ENCODE results near the gene IGF1R.

Gene IGF1R

DNA sequence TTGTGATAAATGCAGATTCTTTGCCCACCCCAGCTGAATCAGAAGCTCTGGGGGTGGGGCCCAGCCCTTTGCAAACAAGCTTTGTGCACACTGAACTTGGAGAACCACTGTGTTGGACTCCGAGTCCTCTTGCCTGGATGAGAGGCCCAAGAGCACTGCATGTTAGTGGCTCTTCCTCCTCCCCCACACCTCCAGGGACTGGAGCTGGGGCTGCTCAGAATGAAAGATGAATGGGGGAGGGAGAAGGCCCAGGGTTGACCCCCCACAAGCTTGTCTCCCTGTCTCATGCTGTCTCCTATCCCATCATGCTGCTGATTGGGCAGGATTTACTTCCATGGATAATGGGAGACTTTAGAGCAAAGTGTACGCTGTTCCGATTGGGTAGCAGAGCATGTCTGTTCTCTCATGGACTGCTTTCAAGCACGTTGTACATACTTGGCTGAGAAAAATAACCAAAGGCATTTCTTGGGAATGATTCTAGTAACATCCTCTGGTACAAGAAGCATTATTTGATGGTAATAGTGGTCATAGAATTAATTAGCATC is 259.7 kb downstream of the IGF1R start:
- Histone ChIP-seq H3K9me3 (ENCODE audit: control insufficient read depth, low read length) (no peaks in the 10 kb centered on the region), H3K27me3 (replicated peaks; ENCODE audit: control insufficient read depth, insufficient read depth, low read length, poor library complexity, severe bottlenecking) (no peaks in the 10 kb centered on the region), H3K36me3 (ENCODE audit: control insufficient read depth, insufficient read depth, low read length) (no peaks in the 10 kb centered on the region), H3K4me3 (ENCODE audit: insufficient read depth, low read depth, low read length, poor library complexity, severe bottlenecking) (no peak overlapping the region), H3K27ac (ENCODE audit: insufficient read depth, low read length, poor library complexity, severe bottlenecking) (no peak overlapping the region), H3K4me1 (ENCODE audit: control insufficient read depth, insufficient read depth, low read length, poor library complexity, severe bottlenecking) (no peaks in the 10 kb centered on the region)
- DNase-seq, result no peak

GRCh38 chr15:98909968-98910885 is 261.9 kb downstream of the IGF1R start:
- Histone ChIP-seq H3K36me3 (ENCODE audit: control insufficient read depth, insufficient read depth, low read length) (peaks cover 4% of the 10 kb centered on the region), H3K4me3 (ENCODE audit: insufficient read depth, low read depth, low read length, poor library complexity, severe bottlenecking) (no peak overlapping the region), H3K27ac (ENCODE audit: insufficient read depth, low read length, poor library complexity, severe bottlenecking) (no peak overlapping the region), H3K4me1 (ENCODE audit: control insufficient read depth, insufficient read depth, low read length, poor library complexity, severe bottlenecking) (no peaks in the 10 kb centered on the region), H3K27me3 (replicated peaks; ENCODE audit: control insufficient read depth, insufficient read depth, low read length, poor library complexity, severe bottlenecking) (no peaks in the 10 kb centered on the region), H3K9me3 (ENCODE audit: control insufficient read depth, low read length) (no peaks in the 10 kb centered on the region)
- no peak for DNase-seq

GRCh38 chr15:98914626-98915025 is 266.3 kb downstream of the IGF1R start:
- Histone ChIP-seq H3K36me3 (ENCODE audit: control insufficient read depth, insufficient read depth, low read length) (peaks cover 4% of the 10 kb centered on the region), H3K27ac (ENCODE audit: insufficient read depth, low read length, poor library complexity, severe bottlenecking) (no peak overlapping the region), H3K9me3 (ENCODE audit: control insufficient read depth, low read length) (no peaks in the 10 kb centered on the region), H3K27me3 (replicated peaks; ENCODE audit: control insufficient read depth, insufficient read depth, low read length, poor library complexity, severe bottlenecking) (no peaks in the 10 kb centered on the region), H3K4me1 (ENCODE audit: control insufficient read depth, insufficient read depth, low read length, poor library complexity, severe bottlenecking) (no peaks in the 10 kb centered on the region), H3K4me3 (ENCODE audit: insufficient read depth, low read depth, low read length, poor library complexity, severe bottlenecking) (no peak overlapping the region)
- no peak for DNase-seq

- H3K27ac ChIP-seq (ENCODE audit: insufficient read depth, low read length, poor library complexity, severe bottlenecking), result no peak overlapping the region
- H3K36me3 ChIP-seq (ENCODE audit: control insufficient read depth, insufficient read depth, low read length), result peaks cover 4% of the 10 kb centered on the region
- H3K4me1 ChIP-seq (ENCODE audit: control insufficient read depth, insufficient read depth, low read length, poor library complexity, severe bottlenecking), result no peaks in the 10 kb centered on the region
- H3K9me3 ChIP-seq (ENCODE audit: control insufficient read depth, low read length), result no peaks in the 10 kb centered on the region
- no peak for DNase-seq
- H3K4me3 ChIP-seq (ENCODE audit: insufficient read depth, low read depth, low read length, poor library complexity, severe bottlenecking), result no peak overlapping the region
- H3K27me3 ChIP-seq (replicated peaks; ENCODE audit: control insufficient read depth, insufficient read depth, low read length, poor library complexity, severe bottlenecking), result no peaks in the 10 kb centered on the region
These were observed 268.5 kb downstream of the IGF1R start for GRCh38 chr15:98916826-98917225.

GRCh38 chr15:98917417-98917816 is 269.1 kb downstream of the IGF1R start:
- H3K27me3 ChIP-seq (replicated peaks; ENCODE audit: control insufficient read depth, insufficient read depth, low read length, poor library complexity, severe bottlenecking), result no peaks in the 10 kb centered on the region
- H3K36me3 ChIP-seq (ENCODE audit: control insufficient read depth, insufficient read depth, low read length), result peaks cover 9% of the 10 kb centered on the region
- no peak overlapping the region for H3K27ac ChIP-seq (ENCODE audit: insufficient read depth, low read length, poor library complexity, severe bottlenecking)
- no peaks in the 10 kb centered on the region for H3K9me3 ChIP-seq (ENCODE audit: control insufficient read depth, low read length)
- H3K4me1 ChIP-seq (ENCODE audit: control insufficient read depth, insufficient read depth, low read length, poor library complexity, severe bottlenecking), result no peaks in the 10 kb centered on the region
- no peak for DNase-seq
- H3K4me3 ChIP-seq (ENCODE audit: insufficient read depth, low read depth, low read length, poor library complexity, severe bottlenecking), result no peak overlapping the region

DNA sequence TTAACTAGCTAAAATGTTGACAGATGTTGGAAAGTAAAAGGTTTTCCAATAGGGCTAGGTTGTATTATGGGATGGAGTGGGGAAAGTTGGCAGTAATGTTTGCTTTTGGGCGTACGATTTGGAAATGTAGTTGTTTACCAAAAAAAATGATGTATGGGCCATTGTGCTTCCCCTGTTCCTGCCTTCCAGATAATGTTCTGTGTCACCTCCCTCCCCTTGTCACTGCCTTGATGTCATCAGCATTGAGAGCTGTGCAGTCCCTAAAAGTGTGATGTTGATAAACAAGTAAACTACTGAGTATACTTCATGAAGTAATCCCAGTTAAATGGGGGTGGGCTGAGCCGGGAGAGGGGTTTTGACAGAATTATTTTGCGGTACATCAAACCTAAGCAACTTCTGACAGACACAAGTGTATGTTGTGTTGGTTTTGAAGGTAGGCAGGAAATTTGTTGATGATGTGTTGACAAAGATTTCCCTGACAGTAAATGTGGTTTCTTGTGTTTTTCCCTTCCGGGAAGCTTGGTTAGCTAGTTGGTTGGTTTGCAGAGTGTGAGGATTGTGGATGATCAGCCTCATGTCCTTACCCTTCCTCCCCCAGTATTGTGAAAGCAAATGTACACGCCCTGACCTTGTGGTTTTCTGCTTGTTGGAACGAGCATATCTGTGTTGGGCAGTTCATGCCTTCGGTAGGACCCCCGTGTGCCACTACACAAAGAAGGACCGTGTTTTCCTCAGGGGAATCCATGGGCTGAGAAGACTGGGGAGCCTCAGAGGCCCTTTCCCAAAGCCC is 271.9 kb downstream of the IGF1R start:
- Histone ChIP-seq H3K9me3 (ENCODE audit: control insufficient read depth, low read length) (no peaks in the 10 kb centered on the region), H3K27me3 (replicated peaks; ENCODE audit: control insufficient read depth, insufficient read depth, low read length, poor library complexity, severe bottlenecking) (no peaks in the 10 kb centered on the region), H3K36me3 (ENCODE audit: control insufficient read depth, insufficient read depth, low read length) (peaks cover 24% of the 10 kb centered on the region), H3K4me1 (ENCODE audit: control insufficient read depth, insufficient read depth, low read length, poor library complexity, severe bottlenecking) (no peaks in the 10 kb centered on the region), H3K4me3 (ENCODE audit: insufficient read depth, low read depth, low read length, poor library complexity, severe bottlenecking) (no peak overlapping the region), H3K27ac (ENCODE audit: insufficient read depth, low read length, poor library complexity, severe bottlenecking) (no peak overlapping the region)
- DNase-seq, result no peak

GRCh38 chr15:98923171-98923570 is 274.8 kb downstream of the IGF1R start:
- no peak for DNase-seq
- Histone ChIP-seq H3K4me1 (ENCODE audit: control insufficient read depth, insufficient read depth, low read length, poor library complexity, severe bottlenecking) (no peaks in the 10 kb centered on the region), H3K4me3 (ENCODE audit: insufficient read depth, low read depth, low read length, poor library complexity, severe bottlenecking) (no peak overlapping the region), H3K27me3 (replicated peaks; ENCODE audit: control insufficient read depth, insufficient read depth, low read length, poor library complexity, severe bottlenecking) (no peaks in the 10 kb centered on the region), H3K9me3 (ENCODE audit: control insufficient read depth, low read length) (no peaks in the 10 kb centered on the region), H3K36me3 (ENCODE audit: control insufficient read depth, insufficient read depth, low read length) (peaks cover 25% of the 10 kb centered on the region), H3K27ac (ENCODE audit: insufficient read depth, low read length, poor library complexity, severe bottlenecking) (no peak overlapping the region)

DNA sequence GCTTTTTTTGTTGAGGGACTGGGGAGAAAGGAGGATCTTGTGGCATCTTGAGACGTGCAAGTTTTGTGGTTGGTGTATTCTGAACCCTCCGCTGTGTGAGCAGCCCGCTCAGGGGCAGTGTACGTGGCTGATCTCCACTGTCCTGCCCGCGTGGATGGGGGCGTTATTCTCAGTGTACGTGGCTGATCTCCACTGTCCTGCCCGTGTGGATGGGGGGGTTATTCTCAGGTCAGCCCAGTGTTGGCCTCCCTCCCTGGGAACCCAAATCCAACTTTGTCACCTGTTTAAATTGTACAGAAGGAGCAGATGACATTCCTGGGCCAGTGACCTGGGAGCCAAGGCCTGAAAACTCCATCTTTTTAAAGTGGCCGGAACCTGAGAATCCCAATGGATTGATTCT is 275.2 kb downstream of the IGF1R start:
- H3K27me3 ChIP-seq (replicated peaks; ENCODE audit: control insufficient read depth, insufficient read depth, low read length, poor library complexity, severe bottlenecking), result no peaks in the 10 kb centered on the region
- no peak overlapping the region for H3K4me3 ChIP-seq (ENCODE audit: insufficient read depth, low read depth, low read length, poor library complexity, severe bottlenecking)
- H3K4me1 ChIP-seq (ENCODE audit: control insufficient read depth, insufficient read depth, low read length, poor library complexity, severe bottlenecking), result no peaks in the 10 kb centered on the region
- H3K9me3 ChIP-seq (ENCODE audit: control insufficient read depth, low read length), result no peaks in the 10 kb centered on the region
- H3K36me3 ChIP-seq (ENCODE audit: control insufficient read depth, insufficient read depth, low read length), result peaks cover 25% of the 10 kb centered on the region
- H3K27ac ChIP-seq (ENCODE audit: insufficient read depth, low read length, poor library complexity, severe bottlenecking), result no peak overlapping the region
- no peak for DNase-seq

- Histone ChIP-seq H3K4me1 (ENCODE audit: control insufficient read depth, insufficient read depth, low read length, poor library complexity, severe bottlenecking) (no peaks in the 10 kb centered on the region), H3K27me3 (replicated peaks; ENCODE audit: control insufficient read depth, insufficient read depth, low read length, poor library complexity, severe bottlenecking) (no peaks in the 10 kb centered on the region), H3K4me3 (ENCODE audit: insufficient read depth, low read depth, low read length, poor library complexity, severe bottlenecking) (no peak overlapping the region), H3K9me3 (ENCODE audit: control insufficient read depth, low read length) (no peaks in the 10 kb centered on the region), H3K27ac (ENCODE audit: insufficient read depth, low read length, poor library complexity, severe bottlenecking) (no peak overlapping the region), H3K36me3 (ENCODE audit: control insufficient read depth, insufficient read depth, low read length) (peaks cover 25% of the 10 kb centered on the region)
- no peak for DNase-seq
These were observed 276.2 kb downstream of the IGF1R start for GRCh38 chr15:98924401-98925049.

All from effector memory CD4-positive, alpha-beta T cell (primary cell).